Measurements from ENCODE around the gene CERK. TPM values are rescaled to one million over a fixed set of nuclear protein-coding genes. Genes with fewer than 3 reads are reported as not detected.

CERK gene
- total and polyA plus RNA-seq, 2 of the 13 experiments (the other 11 are each of a cell fraction or from before 2014, with no cell fraction given), result 40.3 to 41.9 TPM

DNA sequence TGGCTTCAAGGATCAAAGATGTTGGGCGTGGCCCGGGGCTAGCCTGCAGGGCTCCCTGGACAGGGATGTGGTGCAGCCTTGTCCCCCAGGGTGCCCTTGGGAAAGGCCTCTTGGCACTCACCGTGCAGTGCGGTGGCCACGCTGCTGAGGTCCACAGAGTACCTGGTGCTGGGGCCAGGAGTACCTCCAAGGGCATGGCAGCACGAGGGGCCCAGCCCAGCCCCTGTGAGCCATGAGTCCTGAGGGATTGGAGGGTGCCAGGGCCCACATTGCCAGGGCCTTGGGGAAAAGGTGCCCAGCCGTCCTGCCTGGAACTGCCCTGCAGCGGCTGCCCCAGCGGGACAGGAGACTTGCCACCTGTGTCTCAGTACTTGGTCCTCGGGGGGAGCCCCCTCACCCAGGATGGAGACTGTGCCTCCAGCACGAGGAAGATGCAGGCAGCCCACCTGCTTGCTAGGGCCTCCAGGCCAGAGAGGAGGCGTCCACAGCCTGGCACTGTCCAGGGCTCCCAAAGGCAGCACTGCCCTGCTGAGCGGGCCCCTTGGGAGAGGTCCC lies 73.7 kb downstream of the CERK start (continued):
- TF ChIP-seq, protein P1, sequence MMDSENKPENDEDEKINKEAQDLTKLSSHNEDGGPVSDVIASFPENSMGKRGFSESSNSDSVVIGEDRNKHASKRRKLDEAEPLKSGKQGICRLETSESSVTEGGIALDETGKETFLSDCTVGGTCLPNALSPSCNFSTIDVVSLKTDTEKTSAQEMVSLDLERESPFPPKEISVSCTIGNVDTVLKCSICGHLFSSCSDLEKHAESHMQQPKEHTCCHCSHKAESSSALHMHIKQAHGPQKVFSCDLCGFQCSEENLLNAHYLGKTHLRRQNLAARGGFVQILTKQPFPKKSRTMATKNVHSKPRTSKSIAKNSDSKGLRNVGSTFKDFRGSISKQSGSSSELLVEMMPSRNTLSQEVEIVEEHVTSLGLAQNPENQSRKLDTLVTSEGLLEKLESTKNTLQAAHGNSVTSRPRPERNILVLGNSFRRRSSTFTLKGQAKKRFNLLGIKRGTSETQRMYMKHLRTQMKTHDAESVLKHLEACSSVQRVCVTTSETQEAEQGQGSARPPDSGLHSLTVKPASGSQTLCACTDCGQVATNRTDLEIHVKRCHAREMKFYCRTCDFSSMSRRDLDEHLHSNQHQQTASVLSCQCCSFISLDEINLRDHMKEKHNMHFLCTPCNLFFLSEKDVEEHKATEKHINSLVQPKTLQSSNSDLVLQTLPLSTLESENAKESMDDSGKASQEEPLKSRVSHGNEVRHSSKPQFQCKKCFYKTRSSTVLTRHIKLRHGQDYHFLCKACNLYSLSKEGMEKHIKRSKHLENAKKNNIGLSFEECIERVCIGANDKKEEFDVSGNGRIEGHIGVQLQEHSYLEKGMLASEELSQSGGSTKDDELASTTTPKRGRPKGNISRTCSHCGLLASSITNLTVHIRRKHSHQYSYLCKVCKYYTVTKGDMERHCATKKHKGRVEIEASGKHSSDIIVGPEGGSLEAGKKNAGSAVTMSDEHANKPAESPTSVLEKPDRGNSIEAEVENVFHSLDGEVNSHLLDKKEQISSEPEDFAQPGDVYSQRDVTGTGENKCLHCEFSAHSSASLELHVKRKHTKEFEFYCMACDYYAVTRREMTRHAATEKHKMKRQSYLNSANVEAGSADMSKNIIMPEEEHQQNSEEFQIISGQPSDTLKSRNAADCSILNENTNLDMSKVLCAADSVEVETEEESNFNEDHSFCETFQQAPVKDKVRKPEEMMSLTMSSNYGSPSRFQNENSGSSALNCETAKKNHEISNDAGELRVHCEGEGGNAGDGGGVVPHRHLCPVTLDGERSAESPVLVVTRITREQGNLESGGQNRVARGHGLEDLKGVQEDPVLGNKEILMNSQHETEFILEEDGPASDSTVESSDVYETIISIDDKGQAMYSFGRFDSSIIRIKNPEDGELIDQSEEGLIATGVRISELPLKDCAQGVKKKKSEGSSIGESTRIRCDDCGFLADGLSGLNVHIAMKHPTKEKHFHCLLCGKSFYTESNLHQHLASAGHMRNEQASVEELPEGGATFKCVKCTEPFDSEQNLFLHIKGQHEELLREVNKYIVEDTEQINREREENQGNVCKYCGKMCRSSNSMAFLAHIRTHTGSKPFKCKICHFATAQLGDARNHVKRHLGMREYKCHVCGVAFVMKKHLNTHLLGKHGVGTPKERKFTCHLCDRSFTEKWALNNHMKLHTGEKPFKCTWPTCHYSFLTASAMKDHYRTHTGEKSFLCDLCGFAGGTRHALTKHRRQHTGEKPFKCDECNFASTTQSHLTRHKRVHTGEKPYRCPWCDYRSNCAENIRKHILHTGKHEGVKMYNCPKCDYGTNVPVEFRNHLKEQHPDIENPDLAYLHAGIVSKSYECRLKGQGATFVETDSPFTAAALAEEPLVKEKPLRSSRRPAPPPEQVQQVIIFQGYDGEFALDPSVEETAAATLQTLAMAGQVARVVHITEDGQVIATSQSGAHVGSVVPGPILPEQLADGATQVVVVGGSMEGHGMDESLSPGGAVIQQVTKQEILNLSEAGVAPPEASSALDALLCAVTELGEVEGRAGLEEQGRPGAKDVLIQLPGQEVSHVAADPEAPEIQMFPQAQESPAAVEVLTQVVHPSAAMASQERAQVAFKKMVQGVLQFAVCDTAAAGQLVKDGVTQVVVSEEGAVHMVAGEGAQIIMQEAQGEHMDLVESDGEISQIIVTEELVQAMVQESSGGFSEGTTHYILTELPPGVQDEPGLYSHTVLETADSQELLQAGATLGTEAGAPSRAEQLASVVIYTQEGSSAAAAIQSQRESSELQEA (CRISPR knock-in tag; IDR thresholded peaks at IDR 0.05; ENCODE audit: not compliant biosample characterization), result no peak
- no peak for TF ChIP-seq ZNF772 (CRISPR knock-in tag; IDR thresholded peaks at IDR 0.05)
- no peak for TF ChIP-seq MTA3 (CRISPR knock-in tag; IDR thresholded peaks at IDR 0.05)
- no peak for TF ChIP-seq KMT2A (CRISPR knock-in tag; IDR thresholded peaks at IDR 0.05)
- TF ChIP-seq, protein P2, sequence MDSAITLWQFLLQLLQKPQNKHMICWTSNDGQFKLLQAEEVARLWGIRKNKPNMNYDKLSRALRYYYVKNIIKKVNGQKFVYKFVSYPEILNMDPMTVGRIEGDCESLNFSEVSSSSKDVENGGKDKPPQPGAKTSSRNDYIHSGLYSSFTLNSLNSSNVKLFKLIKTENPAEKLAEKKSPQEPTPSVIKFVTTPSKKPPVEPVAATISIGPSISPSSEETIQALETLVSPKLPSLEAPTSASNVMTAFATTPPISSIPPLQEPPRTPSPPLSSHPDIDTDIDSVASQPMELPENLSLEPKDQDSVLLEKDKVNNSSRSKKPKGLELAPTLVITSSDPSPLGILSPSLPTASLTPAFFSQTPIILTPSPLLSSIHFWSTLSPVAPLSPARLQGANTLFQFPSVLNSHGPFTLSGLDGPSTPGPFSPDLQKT (CRISPR knock-in tag; IDR thresholded peaks at IDR 0.05; ENCODE audit: borderline replicate concordance), result no peak
- TF ChIP-seq, protein P3, sequence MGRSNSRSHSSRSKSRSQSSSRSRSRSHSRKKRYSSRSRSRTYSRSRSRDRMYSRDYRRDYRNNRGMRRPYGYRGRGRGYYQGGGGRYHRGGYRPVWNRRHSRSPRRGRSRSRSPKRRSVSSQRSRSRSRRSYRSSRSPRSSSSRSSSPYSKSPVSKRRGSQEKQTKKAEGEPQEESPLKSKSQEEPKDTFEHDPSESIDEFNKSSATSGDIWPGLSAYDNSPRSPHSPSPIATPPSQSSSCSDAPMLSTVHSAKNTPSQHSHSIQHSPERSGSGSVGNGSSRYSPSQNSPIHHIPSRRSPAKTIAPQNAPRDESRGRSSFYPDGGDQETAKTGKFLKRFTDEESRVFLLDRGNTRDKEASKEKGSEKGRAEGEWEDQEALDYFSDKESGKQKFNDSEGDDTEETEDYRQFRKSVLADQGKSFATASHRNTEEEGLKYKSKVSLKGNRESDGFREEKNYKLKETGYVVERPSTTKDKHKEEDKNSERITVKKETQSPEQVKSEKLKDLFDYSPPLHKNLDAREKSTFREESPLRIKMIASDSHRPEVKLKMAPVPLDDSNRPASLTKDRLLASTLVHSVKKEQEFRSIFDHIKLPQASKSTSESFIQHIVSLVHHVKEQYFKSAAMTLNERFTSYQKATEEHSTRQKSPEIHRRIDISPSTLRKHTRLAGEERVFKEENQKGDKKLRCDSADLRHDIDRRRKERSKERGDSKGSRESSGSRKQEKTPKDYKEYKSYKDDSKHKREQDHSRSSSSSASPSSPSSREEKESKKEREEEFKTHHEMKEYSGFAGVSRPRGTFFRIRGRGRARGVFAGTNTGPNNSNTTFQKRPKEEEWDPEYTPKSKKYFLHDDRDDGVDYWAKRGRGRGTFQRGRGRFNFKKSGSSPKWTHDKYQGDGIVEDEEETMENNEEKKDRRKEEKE (IDR thresholded peaks at IDR 0.05), result no peak
- TF ChIP-seq FOSL1 (CRISPR knock-in tag; IDR thresholded peaks at IDR 0.05; ENCODE audit: borderline replicate concordance), result no peak
- TF ChIP-seq U2AF2 (IDR thresholded peaks at IDR 0.05; ENCODE audit: low read depth, low read length), result no peak
- no peak for TF ChIP-seq PAWR (CRISPR knock-in tag; IDR thresholded peaks at IDR 0.05; ENCODE audit: borderline replicate concordance)
- TF ChIP-seq, protein P4, sequence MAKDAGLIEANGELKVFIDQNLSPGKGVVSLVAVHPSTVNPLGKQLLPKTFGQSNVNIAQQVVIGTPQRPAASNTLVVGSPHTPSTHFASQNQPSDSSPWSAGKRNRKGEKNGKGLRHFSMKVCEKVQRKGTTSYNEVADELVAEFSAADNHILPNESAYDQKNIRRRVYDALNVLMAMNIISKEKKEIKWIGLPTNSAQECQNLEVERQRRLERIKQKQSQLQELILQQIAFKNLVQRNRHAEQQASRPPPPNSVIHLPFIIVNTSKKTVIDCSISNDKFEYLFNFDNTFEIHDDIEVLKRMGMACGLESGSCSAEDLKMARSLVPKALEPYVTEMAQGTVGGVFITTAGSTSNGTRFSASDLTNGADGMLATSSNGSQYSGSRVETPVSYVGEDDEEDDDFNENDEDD (CRISPR knock-in tag; IDR thresholded peaks at IDR 0.05; ENCODE audit: borderline replicate concordance), result no peak
- no peak for TF ChIP-seq NFIB (CRISPR knock-in tag; IDR thresholded peaks at IDR 0.05; ENCODE audit: borderline replicate concordance)

Data from HepG2 (cell line).